Motor neuron (in vitro differentiated cells): ENCODE measurements around the gene OR8K5. TPM values are rescaled to one million over a fixed set of nuclear protein-coding genes. Genes with fewer than 3 reads are reported as not detected.
"Not testable (repeated sequence)": the region's sequence is repeated elsewhere in the genome, so short reads cannot be mapped to it uniquely, and the experiment has no call there.

Experiments used
- ATAC-seq, 8 experiments: fragments of 200-7000 bp; cut with Tn5 transposase; replicated peaks in 6 of 8; 2 replicates each; pipeline ENCODE4 v1.8.0; 2021; ENCODE audit warnings: mild to moderate bottlenecking in 8 of 8, moderate library complexity in 8 of 8
- H3K27ac ChIP-seq, 2 donors: fragments of 250-450 bp; sonication (Bioruptor Pico); 2 replicates each; pipeline ENCODE4 v1.9.0; 2021; ENCODE audit warnings: antibody characterized with exemption in 2 of 2, mild to moderate bottlenecking in 2 of 2, moderate library complexity in 1 of 2
- H3K4me1 ChIP-seq, 2 donors: fragments of 250-450 bp; sonication (Bioruptor Pico); replicated peaks in 1 of 2; 2 replicates each; pipeline ENCODE4 v1.6.1; 2021; ENCODE audit warnings: antibody characterized with exemption in 2 of 2, mild to moderate bottlenecking in 2 of 2, moderate library complexity in 1 of 2
- H3K4me3 ChIP-seq, 5 donors: fragments of 250-450 bp; sonication (Bioruptor Pico); 2 replicates each; pipeline ENCODE4 v1.9.0; 2021; ENCODE audit warnings: antibody characterized with exemption in 5 of 5, mild to moderate bottlenecking in 5 of 5, moderate library complexity in 4 of 5
- WGBS, 10 experiments: fragments of 450-650 bp; shearing (Covaris generic); methylation state at CpG; one replicate each; pipeline ENCODE4 v1.0.0; 2022; 5-methylcytosine and 5-hydroxymethylcytosine counted together
- in situ Hi-C, 9 experiments: fragments of 400-800 bp; cut with MboI; loops; one replicate each; pipeline ENCODE4 v1.15.0; 2021; ENCODE audit warnings: low sequenced_read_pairs in 9 of 9, low pct_unique_long_range_greater_than_20kb in 2 of 9; ENCODE audit not compliant: unreplicated experiment in 9 of 9
- total RNA-seq, 8 experiments: library from RNA; unstranded; fragments of 300-600 nt; gene quantifications; 2 replicates each; pipeline versions ENCODE4 v1.2.3 to v1.2.4, GENCODE V29; 2022

The OR8K5 gene, protein sequence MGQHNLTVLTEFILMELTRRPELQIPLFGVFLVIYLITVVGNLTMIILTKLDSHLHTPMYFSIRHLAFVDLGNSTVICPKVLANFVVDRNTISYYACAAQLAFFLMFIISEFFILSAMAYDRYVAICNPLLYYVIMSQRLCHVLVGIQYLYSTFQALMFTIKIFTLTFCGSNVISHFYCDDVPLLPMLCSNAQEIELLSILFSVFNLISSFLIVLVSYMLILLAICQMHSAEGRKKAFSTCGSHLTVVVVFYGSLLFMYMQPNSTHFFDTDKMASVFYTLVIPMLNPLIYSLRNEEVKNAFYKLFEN
- total RNA-seq, result under 1 TPM in 1 of 8 experiments, not detected in 7; 0.33 TPM

DNA sequence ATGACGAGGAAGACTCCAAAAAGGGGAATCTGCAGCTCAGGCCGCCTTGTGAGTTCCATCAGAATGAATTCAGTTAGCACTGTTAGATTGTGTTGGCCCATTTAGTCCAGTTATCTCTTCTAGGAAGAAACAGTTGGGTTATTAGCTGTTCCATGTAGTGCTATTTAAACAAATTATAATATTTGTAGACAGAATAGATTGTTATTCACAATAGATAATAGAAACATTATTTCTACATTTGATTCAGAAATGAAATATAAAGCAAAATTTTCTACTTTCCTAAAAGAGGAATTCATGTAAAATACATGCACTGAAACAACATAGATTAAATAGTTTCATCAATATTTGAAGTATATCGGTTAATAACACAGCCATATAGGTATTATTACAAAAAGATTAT lies at the start of gene OR8K5:
Gene OR8K5 (minus strand): TSS at position 101 of the 400 bp plus-strand sequence. CDS start 0 bp downstream, at position 101.
- in situ Hi-C loops, result loop anchor here in 1 of 9 experiments (25.0 kb wide), 1 partner anchor 98 kb away; no protein-coding TSS in a partner anchor
- Histone ChIP-seq H3K4me3 (no peak within 1 kb of the TSS), H3K4me1 (no peaks in the 10 kb centered on the region), H3K27ac (no peak within 1 kb of the TSS)
- 3 to 96% (median 40%) methylated on average over 1 to 3 of the region's 3 CpGs; no CpG with 5 or more reads in 1 of the 10 experiments for WGBS, 10 experiments
- ATAC-seq, result no peak

- WGBS, 10 experiments, result 0 to 100% (median 20%) methylated on average over 1 of the region's 1 CpG; no CpG with 5 or more reads in 1 of the 10 experiments
- in situ Hi-C loops, result no loop called here
- H3K27ac ChIP-seq, result no peak overlapping the region
Observed at GRCh38 chr11:56207790-56208189, 47.7 kb upstream of the OR8K5 start.

GRCh38 chr11:56197367-56197766 lies 37.2 kb upstream of the OR8K5 start:
- in situ Hi-C loops, result no loop called here
- 0 to 86% (median 71%) methylated on average over 1 to 2 of the region's 2 CpGs; no CpG with 5 or more reads in 1 of the 10 experiments for WGBS, 10 experiments
- H3K27ac ChIP-seq, result no peak overlapping the region
- no peak for ATAC-seq
- no peak overlapping the region for H3K4me3 ChIP-seq
- H3K4me1 ChIP-seq, result no peaks in the 10 kb centered on the region

More at GRCh38 chr11:56207790-56208189, 47.7 kb upstream of the OR8K5 start:
- ATAC-seq, result no peak
- Histone ChIP-seq H3K4me1 (no peaks in the 10 kb centered on the region), H3K4me3 (no peak overlapping the region)

GRCh38 chr11:56196705-56197104 lies 36.6 kb upstream of the OR8K5 start:
- 0 to 100% (median 69%) methylated on average over 2 to 3 of the region's 3 CpGs; no CpG with 5 or more reads in 1 of the 10 experiments for WGBS, 10 experiments
- Histone ChIP-seq H3K4me1 (no peaks in the 10 kb centered on the region), H3K27ac (no peak overlapping the region), H3K4me3 (no peak overlapping the region)
- in situ Hi-C loops, result no loop called here
- no peak for ATAC-seq

- Histone ChIP-seq H3K4me3 (no peak overlapping the region), H3K27ac (no peak overlapping the region), H3K4me1 (no peaks in the 10 kb centered on the region)
- ATAC-seq, result no peak
- in situ Hi-C loops, result no loop called here
- WGBS, 10 experiments, result 4 to 100% (median 68%) methylated on average over 2 to 3 of the region's 3 CpGs; no CpG with 5 or more reads in 1 of the 10 experiments
Observed at GRCh38 chr11:56188602-56189001, 28.5 kb upstream of the OR8K5 start.

GRCh38 chr11:56183459-56183858 lies 23.3 kb upstream of the OR8K5 start:
- ATAC-seq, result no peak
- in situ Hi-C loops, result no loop called here
- no peaks in the 10 kb centered on the region for H3K4me1 ChIP-seq
- H3K4me3 ChIP-seq, result no peak overlapping the region
- no peak overlapping the region for H3K27ac ChIP-seq

DNA sequence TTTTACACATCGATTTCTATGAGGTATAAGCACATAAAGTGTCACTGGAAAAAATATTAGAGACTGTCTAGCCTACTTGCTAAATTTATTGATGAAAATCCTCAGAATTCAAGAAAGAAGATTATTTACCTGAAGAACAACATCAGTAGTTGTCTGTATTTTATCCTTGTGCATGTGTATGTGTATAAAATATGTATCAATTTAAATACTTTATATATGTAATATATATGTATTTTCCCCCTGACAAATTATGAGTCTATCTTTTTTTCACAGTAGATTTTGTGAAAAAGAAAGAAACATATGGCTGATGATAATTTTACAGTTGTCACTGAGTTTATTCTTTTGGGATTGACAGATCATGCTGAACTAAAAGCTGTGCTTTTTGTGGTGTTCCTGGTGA lies 16.2 kb upstream of the OR8K5 start, which contains the start of gene OR5J2:
Gene OR5J2 (plus strand): TSS at position 301 of the 400 bp plus-strand sequence. CDS start 0 bp downstream, at position 301.
- H3K27ac ChIP-seq, result no peak within 1 kb of the TSS
- in situ Hi-C loops, result no loop called here
- H3K4me1 ChIP-seq, result no peaks in the 10 kb centered on the region
- 0 to 100% (median 67%) methylated on average over 1 of the region's 1 CpG; no CpG with 5 or more reads in 1 of the 10 experiments for WGBS, 10 experiments
- H3K4me3 ChIP-seq, result no peak within 1 kb of the TSS
- ATAC-seq, result no peak

GRCh38 chr11:56172256-56172830 lies 12.2 kb upstream of the OR8K5 start:
- Histone ChIP-seq H3K4me1 (no peaks in the 10 kb centered on the region), H3K27ac (no peak overlapping the region), H3K4me3 (no peak overlapping the region)
- ATAC-seq, result no peak
- in situ Hi-C loops, result loop anchor here in 1 of 9 experiments (25.0 kb wide), 1 partner anchor 110 kb away; no protein-coding TSS in a partner anchor
- 6 to 95% (median 57%) methylated on average over 1 to 3 of the region's 3 CpGs for WGBS, 10 experiments

GRCh38 chr11:56163804-56164203 lies 3.7 kb upstream of the OR8K5 start:
- Histone ChIP-seq H3K4me3 (no peak overlapping the region), H3K4me1 (peaks cover 0 to 3% of the 10 kb centered on the region in 2 donors), H3K27ac (no peak overlapping the region)
- 0 to 100% (median 83%) methylated on average over 1 to 3 of the region's 3 CpGs for WGBS, 10 experiments
- in situ Hi-C loops, result loop anchor here in 1 of 9 experiments (25.0 kb wide), 1 partner anchor 102 kb away; no protein-coding TSS in a partner anchor
- ATAC-seq, result no peak

DNA sequence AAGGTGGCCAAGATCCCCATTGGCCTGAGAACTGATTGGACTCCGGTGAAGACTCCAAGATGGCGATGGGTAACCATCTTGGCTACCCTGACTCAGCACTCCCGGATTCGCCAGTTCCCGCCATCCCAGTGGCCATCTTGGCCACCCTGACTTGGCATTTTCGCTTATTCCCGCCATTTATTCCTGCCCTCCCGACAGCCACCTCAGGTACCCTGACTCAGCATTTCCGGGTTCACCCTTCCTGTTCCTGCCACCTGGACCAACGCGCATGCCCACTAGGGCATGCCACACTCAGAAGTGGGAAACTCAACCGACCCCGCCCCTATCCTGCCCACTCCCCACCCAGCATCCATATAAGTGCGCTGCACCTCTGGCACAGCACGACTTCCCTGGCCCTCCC lies 7.8 kb downstream of the OR8K5 start:
- Histone ChIP-seq H3K4me3 (no peak overlapping the region), H3K27ac (no peak overlapping the region), H3K4me1 (no peaks in the 10 kb centered on the region)
- no peak for ATAC-seq
- in situ Hi-C loops, result loop anchor here in 1 of 9 experiments (25.0 kb wide), 1 partner anchor 90 kb away; no protein-coding TSS in a partner anchor
- 20 to 100% (median 93%) methylated on average over 1 to 3 of the region's 15 CpGs; no CpG with 5 or more reads in 5 of the 10 experiments for WGBS, 10 experiments

GRCh38 chr11:56151376-56151775 lies 8.7 kb downstream of the OR8K5 start:
- Histone ChIP-seq H3K4me3 (no peak overlapping the region), H3K27ac (no peak overlapping the region), H3K4me1 (no peaks in the 10 kb centered on the region)
- in situ Hi-C loops, result loop anchor here in 1 of 9 experiments (25.0 kb wide), 1 partner anchor 89 kb away; no protein-coding TSS in a partner anchor
- no peak for ATAC-seq
- 13 to 86% (median 60%) methylated on average over 1 of the region's 1 CpG; no CpG with 5 or more reads in 5 of the 10 experiments for WGBS, 10 experiments

GRCh38 chr11:56143681-56144080 lies 16.4 kb downstream of the OR8K5 start:
- not testable (repeated sequence) for H3K4me3 ChIP-seq, H3K4me1 ChIP-seq, H3K27ac ChIP-seq, ATAC-seq
- WGBS, 10 experiments, result no CpG with 5 or more reads among the region's 30 CpGs
- in situ Hi-C loops, result loop anchor here in 1 of 9 experiments (25.0 kb wide), 1 partner anchor 94 kb away; the partner anchor contains the start of gene OR5T2

- Histone ChIP-seq H3K4me1 (no peaks in the 10 kb centered on the region), H3K4me3 (no peak within 1 kb of the TSS), H3K27ac (no peak within 1 kb of the TSS)
- no peak for ATAC-seq
- in situ Hi-C loops, result loop anchor here in 1 of 9 experiments (25.0 kb wide), 1 partner anchor 97 kb away; the partner anchor contains the start of gene OR5T2
Observed at GRCh38 chr11:56140151-56140661, 19.9 kb downstream of the OR8K5 start, which contains the start of gene OR8J3. Gene OR8J3 (minus strand): TSS chr11:56140201. CDS start chr11:56137718, 2,483 bp downstream.
